ENCODE measurements around the gene RPTOR.
A peak's percentile ranks its signal among the peaks of the same experiment; 100 is the strongest.

The RPTOR gene

DNA sequence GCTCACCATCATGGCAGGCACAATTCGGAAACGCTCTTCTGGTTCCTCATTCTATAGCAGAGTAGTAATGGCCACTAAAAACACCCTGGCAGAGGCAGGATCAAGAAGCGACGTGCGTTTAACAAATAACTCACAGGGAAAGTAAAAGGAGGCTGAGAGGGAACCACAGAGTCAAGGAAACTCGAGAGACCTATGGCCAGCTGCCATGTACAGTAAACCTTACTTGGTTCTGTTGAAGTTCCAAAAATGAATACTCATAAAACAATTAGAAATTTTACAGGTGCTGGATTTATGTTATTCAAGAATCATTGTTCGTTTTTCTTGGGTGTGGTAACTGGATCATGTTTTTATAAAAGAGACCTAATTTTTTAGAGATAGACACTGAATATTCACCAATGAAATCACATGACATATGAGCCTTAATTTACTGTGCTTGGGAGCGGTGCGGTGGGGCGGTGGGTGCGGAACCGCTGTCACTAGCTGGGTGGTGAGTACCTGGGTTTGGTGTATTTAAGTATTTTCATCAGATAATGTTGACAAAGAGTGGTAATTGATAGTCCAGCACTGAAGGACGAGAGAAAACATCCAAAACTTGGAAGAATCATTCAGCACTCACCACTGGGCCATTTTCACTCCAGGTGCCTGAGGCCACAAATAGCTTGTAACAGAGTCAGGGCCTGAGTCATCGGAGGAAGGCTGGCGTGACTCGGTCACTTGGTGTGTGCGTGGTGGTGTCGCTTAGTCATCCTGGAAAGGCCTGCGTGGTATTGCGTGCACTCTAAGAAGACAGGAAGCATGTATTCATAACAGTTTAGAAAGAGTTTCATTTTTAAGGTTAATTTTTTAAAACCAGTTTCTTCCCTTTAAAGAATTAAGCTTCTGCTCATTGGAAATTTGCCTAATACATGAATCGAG, 311.6 kb downstream of the RPTOR start:
- no peak for FAIRE-seq

DNA sequence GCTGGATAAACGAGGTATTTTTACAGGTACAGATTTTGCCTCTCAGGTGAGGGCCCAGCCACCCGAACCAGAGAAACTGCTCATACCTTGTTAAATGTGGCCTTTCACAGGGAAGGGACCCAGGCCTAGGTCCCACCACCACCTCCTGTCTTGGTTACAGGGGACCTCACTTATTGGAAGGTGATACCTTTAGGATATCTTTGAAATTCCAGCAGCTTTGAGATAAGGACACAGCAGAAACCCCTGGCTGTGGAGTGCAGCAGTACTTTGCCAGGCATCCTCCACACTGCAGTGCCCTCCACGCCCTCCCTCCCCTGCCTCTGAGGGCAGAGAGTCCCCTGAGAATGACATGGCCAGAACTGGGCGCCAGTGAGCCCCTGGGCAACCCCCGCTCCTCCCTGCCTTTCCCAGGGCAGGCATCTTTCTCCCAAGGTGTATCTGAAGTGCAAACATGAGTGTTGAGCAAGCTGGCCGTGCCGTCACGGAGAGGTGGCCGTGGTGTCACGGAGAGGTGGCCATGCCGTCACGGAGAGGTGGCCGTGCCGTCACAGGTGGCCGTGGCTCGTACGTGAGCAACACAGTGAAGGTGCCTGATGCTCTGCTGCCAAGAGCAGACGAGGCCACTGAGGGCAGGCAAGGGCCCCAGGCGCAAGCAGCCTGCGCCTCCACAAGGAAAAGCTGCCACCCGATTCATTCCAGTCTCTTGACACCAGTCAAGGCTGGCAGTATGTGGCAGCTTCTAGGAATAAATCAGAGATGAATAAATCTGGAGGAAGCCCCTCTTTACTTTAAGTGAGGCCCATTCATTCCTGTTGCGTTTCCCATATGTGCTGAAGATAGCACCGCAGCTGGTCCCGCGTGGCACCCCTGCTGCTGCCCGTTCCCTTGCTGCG, 312.5 kb downstream of the RPTOR start:
- no peak for FAIRE-seq

DNA sequence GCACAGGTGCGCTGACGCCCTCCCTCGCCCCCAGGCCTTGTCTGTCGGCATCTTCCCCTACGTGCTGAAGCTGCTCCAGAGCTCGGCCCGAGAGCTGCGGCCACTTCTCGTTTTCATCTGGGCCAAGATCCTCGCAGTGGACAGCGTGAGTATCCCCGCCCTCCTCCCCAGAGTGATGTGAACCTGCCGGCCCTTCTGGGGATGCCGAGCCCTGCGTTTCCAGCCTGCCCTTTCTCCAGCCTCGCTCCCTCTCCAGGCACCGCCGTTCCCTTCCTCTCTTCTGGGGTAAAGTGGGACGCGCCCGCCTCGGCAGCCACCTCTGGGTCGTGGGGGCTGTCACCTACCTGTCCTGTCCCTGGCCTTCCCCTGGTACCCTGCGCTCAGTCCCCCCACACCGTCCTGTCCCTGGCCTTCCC, 313.1 kb downstream of the RPTOR start:
- no peak for FAIRE-seq

DNA sequence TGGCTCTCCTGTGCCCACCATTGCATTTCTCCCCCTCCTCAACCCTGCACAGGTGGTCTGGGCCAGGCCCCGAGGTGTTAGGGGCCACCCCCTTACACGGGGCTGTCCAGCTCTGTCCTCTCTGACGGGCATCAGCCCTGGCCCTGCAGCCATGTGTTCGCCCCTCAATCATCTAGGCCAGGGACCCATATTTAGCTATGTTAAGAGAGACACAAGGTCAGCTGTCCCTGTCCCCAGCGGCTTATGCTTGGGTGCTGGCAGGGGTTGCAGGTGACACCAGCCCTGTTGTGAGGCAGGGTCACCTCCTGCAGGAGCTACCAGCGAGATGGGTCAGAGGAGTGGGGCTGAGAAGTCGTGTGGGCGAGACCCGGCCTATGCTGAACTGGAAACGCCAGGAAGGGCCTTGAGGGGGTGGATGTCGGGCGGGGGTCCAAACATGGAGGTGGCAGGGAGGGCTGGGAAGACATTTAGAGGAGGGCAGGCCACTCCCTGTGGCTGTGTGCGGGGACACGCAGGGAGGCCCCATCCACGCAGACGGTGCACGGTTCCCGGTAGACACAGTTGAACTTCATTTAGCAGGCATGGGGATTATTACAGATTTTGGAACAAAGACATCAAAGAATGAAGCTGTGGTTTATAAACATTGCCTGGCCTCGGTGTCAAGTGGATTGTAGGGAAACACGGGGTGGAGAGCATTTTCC, 313.8 kb downstream of the RPTOR start:
- no peak for FAIRE-seq

DNA sequence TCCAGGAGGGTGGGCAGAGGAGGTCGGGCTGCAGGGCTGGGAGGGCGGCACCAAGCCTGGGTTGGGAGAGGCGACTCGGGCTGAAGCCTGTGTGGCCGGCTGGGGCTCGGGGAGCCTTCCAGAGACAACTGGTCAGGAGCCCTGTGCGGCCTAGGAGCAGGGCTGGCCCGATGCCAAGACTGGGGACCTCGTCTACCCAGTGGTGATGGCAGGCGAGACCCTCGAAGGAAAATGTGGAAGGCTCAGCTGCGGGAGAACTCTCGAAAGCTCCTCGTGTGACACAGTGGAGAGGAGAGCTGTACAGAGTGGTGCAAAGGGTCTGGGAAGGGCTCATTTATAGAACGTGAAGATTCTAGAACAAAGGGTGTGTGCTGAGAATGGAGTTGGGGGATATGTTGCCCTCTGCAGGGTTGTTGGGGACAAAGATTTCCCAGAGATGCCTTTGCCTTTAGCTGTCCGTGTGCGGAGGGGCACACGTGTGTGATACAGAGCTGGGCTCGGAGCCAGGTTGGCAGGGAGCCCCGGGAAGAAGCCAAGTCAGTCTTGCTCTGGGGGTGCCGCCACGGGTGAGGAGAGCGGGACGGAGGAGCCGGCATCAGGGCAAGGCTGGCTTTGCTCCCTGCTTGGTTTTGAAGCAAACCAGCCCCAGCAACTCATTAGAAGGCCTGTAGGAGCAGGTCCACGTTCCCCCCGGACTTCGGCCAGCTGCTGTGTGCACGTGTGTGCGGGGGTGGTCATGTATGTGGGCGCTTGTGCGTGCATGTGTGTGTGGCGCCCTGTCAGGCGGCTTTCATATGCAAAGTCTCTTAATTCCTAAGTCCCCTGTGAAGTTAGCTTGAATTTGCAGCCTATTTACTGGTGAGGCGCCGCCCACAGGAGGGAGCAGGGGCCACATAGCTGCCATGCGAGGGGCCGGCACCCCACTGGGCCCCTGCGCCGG, 314.6 kb downstream of the RPTOR start:
- no peak for FAIRE-seq

DNA sequence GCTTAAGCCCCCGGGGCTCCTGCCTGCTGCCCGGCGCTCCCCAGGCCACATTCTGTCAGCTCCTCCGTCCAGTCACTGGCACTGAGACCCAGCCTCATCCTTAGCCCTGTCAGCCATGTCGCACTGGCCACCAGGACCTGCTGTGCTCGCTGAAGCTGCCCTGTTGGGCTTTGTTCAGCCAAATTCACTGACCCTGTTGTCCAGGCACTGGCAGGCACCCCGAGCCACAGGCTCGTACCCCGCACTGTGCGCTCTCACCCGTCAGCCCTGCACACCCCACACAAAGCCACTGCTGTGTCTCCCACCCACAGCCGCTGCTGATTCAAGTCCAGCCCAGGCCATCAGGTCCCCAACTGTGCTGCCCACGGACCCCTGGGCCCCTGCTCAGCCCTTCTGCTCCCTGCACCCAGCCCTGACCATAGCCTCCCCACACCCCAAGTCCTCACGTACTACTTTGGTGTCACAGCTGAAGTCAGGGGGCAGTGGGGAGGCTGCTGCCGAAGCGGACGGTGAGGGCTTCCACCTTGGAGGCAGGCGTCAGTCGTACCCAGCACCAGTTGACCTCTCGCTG, 315.5 kb downstream of the RPTOR start:
- no peak for FAIRE-seq

DNA sequence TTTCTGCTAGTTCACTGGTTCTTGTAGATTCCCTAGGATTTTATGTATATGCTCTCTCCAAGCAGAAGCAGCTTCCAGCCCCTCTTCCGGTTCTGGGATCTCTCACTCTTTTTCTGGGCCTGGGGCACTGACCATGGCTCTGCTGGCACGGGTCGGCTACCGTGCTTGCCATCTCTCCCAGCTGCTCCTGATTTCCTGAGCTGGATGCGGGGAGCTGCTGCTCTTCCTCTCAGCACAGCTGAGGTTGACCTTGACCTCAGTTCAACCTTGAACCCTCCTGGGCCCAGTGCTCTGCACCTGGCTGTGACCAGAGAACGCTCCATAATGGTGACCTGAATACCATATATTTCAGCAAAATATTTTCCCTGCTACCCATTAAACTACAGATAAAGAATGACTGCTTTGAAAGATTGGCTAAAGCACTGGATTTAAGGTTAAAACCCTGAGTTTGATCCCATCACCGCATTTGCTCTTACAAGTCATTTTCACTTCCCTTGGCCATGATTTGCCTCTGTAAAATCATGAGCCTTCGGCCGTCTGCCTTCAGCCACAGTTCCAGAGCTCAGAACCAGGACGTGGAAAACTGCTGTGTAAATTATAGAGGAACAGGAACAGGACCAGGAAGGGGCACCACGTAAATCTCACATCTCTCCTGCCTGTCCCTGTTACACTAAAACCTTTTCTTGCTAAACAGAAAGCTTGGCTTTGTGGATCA, 316.2 kb downstream of the RPTOR start:
- no peak for FAIRE-seq

DNA sequence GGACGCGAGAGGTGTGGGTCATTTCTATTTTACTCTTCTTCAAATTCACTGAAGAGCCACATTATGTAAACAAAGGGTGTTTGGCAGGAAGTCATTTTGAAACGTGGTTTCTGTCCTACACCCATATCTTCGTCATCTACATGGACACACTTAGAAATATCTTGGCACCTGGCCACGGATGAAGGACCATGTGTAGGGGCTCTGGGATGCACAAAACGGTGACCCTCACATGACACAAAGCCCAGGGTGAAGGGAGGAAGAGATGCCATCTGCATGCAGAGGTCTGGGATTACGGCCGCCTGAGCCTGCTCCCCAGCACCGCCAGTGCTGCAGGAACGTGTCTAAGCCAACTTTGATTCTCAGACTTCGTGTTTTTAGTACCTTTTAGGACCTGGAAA, 316.8 kb downstream of the RPTOR start:
- FAIRE-seq: no peak

DNA sequence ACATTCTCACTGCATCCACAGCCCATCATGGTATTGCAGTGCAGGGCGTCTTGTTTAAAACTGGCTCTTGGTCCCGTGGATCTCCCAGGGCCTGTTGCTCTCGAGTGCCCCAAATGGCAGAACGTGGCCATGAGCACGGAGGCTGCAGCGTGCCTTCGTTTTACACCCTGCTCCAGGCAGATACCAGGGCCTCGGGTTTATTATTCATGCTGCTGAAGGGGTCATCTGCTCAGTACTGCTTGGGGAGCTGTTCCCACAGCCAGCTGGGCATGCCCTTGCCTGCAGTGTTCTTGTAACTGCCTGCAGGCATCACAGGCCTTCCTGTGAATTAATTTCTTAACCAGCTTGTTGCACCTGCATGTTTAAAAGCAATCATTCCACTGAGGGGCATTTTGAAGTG, 317.3 kb downstream of the RPTOR start:
- no peak for FAIRE-seq

DNA sequence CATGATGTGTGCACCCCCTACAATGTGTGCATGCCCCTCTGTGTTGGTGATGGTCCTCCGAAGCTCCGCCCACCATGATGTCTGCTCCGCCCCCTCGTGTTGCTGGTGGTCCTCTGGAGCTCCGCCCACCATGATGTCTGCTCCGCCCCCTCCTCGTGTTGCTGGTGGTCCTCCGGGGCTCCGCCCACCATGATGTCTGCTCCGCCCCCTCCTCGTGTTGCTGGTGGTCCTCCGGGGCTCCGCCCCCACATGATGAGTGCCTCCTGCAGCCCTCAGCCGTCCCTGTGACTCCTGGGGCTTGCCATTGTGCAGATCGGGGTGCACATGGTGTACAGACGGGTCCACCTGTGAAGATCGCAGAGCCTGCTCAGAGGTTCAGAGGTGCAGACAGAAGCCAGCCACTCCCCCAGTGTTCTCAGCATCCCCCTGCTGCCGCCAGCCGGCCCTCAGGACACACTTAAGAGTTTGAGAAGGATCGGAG, 317.9 kb downstream of the RPTOR start:
- FAIRE-seq: no peak

DNA sequence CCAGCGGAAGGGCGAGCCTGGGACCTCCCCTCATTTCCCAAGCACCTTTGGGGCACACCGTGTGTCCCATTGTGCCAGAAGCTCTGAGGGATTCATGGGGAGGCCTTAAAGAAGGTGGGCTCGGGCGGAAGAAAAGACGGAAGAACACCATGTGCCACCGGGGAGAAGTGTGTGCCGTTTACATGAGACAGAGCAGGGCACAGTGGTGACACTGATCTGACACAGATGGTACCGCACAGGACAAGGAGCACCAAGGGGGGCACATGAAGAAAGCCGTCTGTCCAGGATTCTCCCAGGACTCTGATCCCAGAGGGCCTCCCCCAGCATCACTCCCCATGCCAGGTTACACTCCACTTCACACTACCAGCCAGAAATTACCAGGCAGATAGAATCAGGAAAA, 318.3 kb downstream of the RPTOR start:
- no peak for FAIRE-seq

DNA sequence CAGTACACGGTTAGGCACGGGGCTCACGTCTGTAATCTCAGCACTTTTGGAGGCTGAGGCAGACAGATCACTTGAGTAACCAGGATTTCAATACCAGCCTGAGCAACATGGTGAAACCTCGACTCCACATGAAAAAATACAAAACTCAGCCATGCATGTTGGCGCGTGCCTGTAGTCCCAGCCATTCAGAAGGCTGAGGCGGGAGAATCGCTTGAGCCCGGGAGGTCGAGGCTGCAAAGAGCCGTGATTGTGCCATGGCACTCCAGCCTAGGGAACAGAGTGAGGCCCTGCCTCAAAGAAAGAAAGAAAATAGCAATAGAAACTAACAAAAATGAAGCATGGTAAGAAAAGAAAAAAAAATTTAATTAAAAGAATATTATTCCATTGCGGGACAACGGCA, 319.0 kb downstream of the RPTOR start:
- no peak for FAIRE-seq

DNA sequence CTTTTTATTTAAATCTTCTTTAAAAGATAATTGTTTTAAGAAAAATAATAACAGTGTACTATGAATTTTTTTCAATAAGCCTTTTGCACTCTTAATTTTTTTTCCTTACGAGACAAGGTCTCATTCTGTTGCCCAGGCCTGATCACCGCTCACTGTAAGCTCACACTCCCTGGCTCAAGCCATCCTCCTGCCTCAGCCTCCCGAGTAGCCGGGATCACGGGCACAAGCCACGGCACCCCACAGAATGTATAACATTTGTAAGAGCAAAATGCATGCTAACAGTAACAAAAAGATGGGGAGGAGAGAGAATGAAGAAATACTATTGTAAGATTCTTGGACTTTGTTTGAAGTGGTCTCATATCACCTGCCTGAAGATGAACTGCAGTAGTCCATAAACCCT, 320.1 kb downstream of the RPTOR start:
- no peak for FAIRE-seq

DNA sequence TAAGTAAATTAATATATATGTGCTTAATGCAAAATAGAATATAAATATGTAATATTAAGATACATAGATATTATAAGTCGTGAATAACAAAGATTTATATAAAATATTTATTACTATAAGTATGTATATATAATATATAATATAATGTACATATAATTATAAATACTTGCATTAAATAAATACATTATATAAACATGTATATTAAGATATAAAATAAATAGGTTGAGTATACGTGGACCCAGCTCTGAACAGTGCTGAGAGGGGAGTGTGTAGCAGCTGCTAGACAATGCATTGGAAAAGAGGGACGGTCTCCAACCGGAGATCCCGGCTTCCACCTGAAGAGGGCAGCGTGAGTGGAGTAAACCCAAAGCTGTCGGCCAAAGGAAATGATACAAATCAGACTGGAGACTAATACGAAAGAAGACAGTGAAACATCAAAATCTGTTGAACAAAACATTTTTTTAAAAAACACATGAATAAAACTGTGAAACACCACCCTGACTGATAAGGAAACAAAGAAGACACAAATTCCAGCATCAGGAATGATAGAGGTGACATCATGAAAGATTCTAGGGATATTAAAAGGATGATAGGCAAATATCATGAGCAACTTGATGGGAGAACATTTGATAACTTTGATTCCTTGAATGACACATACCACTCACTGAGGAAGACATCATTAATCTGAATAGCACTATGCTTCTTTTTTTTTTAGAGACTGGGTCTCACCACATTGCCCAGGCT, 321.6 kb downstream of the RPTOR start:
- peak; percentile 96 for FAIRE-seq

DNA sequence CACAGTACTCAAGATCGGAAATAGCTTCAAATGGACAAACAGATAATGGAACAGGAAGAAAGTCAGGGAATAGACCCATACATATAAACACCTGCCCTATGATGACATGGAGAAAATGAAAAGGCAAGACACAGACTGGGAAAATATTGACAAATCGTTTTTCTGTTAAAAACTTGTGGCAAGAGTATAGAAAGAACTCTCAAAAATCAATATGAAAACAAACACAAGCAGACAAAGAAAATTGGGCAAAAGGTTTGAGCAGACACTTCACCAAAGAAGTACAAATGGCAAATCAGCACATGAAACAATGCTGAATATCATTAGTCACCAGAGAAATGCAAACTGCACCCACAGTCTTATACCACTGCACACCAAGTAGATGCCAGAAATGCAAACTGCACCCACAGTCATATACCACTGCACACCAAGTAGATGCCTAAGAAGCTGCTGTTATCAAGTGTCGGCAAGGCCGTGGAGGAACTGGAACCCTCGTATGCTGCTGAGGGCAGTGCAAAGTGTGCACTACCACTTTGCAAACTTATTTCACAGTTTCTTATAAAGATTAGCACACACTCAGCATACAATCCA, 323.5 kb downstream of the RPTOR start:
- FAIRE-seq: no peak

DNA sequence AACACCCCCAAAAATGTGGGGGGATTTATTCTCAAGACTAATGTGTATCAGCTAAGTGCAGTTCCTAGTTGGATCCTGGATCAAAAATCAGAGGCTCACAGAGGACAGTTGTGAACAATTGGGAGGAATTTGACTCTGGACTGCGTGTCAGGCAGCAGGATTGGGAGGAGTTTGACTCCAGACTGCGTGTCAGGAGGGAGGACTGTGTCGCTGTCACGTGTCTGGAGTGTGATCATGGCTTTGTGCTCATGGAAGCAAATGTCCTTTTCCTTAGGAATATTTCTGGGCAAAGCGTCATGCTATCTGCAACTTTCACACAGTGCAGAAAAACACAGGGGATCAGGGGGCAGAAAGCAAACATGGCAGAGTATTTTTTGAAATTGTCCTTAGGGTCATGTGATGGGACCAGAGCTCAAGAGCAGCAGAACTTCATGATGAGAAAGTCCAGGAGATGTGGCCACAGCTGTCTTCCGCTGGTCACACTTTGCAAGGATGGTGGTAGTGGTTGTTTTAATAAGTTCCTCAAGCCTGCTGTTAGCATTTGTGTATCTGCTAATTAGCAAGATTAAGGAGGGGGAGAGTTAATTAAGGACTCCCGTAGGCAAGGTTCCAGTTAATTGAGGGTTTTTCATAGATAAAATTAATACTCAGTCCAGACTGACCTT, 325.0 kb downstream of the RPTOR start:
- FAIRE-seq: no peak

DNA sequence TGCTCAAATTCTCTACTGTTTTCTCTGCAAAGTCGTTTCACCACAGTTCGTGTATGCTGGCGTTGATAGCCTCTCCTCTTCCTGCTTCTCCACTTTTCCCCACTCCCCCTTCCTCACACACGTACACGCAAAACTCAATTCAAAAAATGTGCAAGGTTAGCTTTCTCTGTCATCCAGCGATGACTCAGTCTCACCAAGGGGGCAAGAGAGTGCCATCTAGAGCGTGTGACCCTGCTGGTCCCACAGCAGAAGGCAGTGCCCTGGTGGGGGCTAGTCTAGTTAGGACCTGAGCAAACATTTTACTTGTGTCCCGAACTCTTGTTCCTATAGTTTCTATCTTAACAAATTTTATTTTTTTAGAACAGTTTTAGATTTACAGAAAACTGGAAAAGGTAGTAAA, 325.8 kb downstream of the RPTOR start:
- no peak for FAIRE-seq

DNA sequence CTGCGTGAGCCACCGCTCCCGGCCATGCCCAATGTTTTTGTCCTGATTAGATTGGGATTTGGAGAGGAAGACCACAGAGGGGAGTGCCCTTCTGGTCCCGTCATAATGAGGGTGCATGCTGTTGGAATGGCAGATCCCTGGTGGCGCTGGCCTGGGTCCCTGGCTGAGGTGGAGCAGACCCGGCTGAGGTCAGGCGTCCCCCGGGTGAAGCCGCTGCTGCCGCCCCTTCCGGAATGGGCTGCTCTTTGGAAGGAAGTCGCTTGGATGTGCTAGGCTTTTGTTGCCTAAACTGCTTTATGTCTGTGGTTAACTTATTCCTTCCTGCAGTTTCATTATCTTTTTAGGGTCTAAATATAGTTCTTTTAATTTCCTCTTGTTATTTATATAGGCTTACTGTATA, 326.7 kb downstream of the RPTOR start:
- no peak for FAIRE-seq

DNA sequence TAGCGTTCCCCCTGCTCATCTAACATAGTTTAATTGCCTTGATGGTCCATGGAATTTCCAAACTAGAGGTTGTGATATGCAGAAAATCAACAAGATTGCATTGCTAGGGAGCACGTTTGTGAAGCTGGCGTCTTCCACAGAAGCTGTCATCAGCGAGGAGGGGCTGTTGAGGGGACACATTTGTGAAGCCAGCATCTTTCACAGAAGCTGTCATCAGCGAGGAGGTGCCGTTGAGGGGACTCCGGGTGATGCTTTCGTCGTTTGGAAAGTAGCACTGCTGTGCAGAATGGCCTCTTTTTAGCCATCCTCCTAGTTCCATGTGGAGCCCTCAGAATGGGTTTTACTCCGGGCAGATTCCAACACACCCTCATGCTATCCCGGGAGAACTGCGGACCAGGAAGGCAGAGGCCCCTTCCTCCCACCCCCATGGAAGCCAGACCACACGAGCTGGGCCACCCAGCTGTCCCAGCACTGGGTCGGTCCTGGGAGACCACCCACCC, 327.4 kb downstream of the RPTOR start:
- FAIRE-seq: no peak

All from TTC549 (cell line).